Bronchial epithelial cell (primary cell): ENCODE data around the gene B3GALT6. TPM values are rescaled to one million over a fixed set of nuclear protein-coding genes. Genes with fewer than 3 reads are reported as not detected.

Source experiments
- DNase-seq: peaks from one replicate; pipeline ENCODE4 v3.0.0-alpha.2; 2010; ENCODE audit warnings: low read depth
- FAIRE-seq: peaks from 2 replicates; lab custom pipeline; 2011; peaks lifted over from hg19 to GRCh38; lab: Jason Lieb, UNC
- H3K27me3 ChIP-seq: 2 replicates; pipeline ENCODE4 v1.5.1; 2011; ENCODE audit warnings: low read length; ENCODE audit not compliant: control insufficient read depth, insufficient read depth
- H3K36me3 ChIP-seq: 2 replicates; pipeline ENCODE4 v1.5.1; 2011; ENCODE audit warnings: low read length; ENCODE audit not compliant: control insufficient read depth, insufficient read depth
- H3K4me3 ChIP-seq: 2 replicates; pipeline ENCODE4 v1.5.1; 2011; ENCODE audit warnings: mild to moderate bottlenecking, low read depth, low read length, control low read depth
- total RNA-seq: library from RNA; depleted of rRNA; stranded (reverse); fragments of >200 nt; gene quantifications from 2 replicates; pipeline ENCODE4 v1.2.1, GENCODE V29; 2014
- TF ChIP-seq, protein P1 (sequence below): IDR thresholded peaks from 2 replicates; pipeline ENCODE4 v1.5.1; 2011; ENCODE audit warnings: mild to moderate bottlenecking, moderate library complexity, low read length, control low read depth, inconsistent platforms; ENCODE audit not compliant: insufficient read depth, severe bottlenecking

The B3GALT6 gene
- total RNA-seq, 1 donor from 2014 or later: 24.5 TPM

DNA sequence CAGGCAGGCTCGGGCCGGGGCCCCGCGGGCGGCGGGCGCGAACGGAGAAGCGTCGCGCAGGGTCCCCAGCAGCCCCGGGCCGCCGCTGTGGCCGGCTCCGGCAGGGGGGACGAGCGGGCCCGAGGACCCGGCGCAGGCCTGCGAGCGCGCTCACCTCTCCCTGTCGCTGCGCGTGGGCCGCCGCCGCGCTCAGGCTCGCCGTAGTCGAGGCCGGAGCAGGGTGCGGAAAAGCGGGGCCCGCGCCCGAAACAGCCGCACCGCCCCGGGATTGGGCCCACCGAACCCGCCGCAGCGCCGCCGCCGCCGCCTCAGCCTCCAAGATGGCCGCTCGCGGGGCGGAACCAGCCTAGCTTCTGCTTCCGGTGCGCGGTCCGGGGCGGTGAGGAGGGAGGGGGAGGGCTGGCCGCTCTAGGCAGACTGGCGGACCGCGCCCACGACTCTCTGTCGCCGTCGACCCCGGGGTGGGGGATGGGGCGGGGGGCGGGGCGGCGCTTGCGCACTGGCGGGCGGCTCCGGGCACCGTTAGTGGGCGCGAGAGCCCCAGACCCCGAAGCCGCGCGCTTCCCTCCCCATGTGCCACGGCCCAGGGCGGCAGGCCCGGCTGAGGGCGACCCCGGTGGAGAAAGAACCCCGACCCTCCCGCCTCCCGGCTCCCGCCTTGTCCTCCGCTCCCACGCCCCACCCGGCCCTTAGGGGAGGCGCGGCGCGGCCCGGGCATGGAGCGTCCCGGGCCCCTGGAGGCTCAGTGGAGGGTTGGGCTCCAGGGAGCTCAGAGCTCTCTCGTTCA lies 41.7 kb downstream of the B3GALT6 start, which contains the start of gene UBE2J2:
Gene UBE2J2 (minus strand): TSS at position 343 of the 787 bp plus-strand sequence. CDS start 5,862 bp downstream, outside the sequence.
- peak within 1 kb of the TSS; percentile 85 for H3K4me3 ChIP-seq
- FAIRE-seq: no peak
- DNase-seq: peak; percentile 58

DNA sequence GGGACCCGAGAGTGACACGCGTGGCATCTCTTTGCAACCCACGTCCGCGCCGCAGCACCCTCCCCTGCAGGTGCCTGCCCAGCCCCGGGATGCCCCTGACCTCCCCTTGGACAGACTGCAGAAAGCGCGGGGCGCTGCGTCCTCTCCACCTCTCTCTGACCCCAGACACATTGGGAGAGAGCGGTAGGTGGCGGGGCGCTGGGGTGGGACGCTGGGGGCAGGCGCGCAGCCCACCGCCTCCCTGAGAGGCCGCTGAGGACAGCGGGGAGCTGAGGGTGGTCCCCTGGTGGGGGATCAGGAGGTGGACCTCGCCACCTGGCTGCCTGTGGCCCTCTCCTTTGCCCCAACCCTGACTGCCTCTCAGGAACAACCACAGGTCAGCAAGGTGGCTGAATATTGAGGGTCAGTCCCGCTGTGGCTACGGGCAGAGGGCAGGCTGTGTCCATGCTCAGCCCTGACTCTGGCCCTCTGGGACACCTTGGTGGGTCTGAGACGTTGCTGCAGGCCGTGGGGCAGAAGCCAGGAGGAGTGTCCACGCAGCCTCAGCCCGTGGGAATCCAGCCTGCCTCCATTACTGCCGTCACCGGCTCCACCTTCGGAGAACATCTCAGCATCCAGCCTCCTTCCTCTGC lies 42.4 kb downstream of the B3GALT6 start:
- FAIRE-seq (no peak), DNase-seq (no peak)
- TF ChIP-seq, protein P1, sequence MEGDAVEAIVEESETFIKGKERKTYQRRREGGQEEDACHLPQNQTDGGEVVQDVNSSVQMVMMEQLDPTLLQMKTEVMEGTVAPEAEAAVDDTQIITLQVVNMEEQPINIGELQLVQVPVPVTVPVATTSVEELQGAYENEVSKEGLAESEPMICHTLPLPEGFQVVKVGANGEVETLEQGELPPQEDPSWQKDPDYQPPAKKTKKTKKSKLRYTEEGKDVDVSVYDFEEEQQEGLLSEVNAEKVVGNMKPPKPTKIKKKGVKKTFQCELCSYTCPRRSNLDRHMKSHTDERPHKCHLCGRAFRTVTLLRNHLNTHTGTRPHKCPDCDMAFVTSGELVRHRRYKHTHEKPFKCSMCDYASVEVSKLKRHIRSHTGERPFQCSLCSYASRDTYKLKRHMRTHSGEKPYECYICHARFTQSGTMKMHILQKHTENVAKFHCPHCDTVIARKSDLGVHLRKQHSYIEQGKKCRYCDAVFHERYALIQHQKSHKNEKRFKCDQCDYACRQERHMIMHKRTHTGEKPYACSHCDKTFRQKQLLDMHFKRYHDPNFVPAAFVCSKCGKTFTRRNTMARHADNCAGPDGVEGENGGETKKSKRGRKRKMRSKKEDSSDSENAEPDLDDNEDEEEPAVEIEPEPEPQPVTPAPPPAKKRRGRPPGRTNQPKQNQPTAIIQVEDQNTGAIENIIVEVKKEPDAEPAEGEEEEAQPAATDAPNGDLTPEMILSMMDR: no peak
- Histone ChIP-seq H3K27me3 (no peaks in the 10 kb centered on the region), H3K4me3 (peak overlapping the region; percentile 85), H3K36me3 (peaks cover 2% of the 10 kb centered on the region)

More for the DNA sequence above, 41.7 kb downstream of the B3GALT6 start, which contains the start of gene UBE2J2:
- TF ChIP-seq, protein P1: no peak
- Histone ChIP-seq H3K27me3 (no peaks in the 10 kb centered on the region), H3K36me3 (peaks cover 2% of the 10 kb centered on the region)

DNA sequence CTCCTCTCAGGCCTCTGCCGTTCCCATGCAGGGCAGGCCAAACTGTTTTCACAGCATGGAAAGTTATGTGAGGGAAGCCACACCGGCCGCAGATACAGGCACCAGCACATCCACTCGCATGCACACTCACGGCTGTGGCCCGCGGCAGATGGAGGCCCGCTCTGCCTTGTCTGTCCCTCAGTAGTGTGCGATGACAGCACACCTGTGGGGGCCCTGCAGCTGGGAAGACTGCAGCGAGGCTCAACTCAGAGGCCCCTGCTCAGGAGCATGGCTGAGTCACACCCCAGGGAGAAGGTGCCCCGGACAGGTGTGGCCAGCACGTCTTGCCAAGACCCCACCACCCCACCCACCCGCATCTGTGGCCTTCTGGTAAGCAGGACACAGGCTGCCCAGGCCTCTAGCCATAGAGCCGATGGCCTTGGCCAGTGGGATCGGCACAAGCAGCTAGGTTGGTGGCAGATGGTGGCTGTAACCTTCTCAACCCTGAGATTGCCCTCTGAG lies 42.9 kb downstream of the B3GALT6 start:
- Histone ChIP-seq H3K27me3 (no peaks in the 10 kb centered on the region), H3K4me3 (no peak overlapping the region), H3K36me3 (peaks cover 2% of the 10 kb centered on the region)
- TF ChIP-seq, protein P1: no peak
- no peak for FAIRE-seq
- DNase-seq: no peak

DNA sequence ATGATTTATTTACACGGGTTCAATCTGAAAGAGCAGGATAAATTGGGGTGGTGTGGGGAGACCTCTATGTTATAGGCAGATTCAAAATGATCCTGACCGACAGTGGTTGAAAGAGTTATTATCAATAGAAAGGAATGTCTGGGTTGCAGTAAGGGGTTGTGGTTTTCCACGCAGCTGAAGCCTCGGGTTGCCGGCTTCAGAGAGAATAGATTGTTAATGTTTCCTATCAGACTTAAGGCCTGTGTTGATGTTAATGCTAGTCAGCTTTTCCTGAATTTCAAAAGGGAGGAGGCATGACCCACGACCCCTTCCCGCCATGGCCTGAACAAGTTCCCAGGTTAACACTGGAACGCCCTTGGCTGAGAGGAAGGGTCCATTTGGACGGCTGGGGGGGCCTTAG lies 43.8 kb downstream of the B3GALT6 start:
- TF ChIP-seq, protein P1: no peak
- no peak for FAIRE-seq
- DNase-seq: no peak
- no peak overlapping the region for H3K4me3 ChIP-seq
- H3K36me3 ChIP-seq: peaks cover 2% of the 10 kb centered on the region
- no peaks in the 10 kb centered on the region for H3K27me3 ChIP-seq

DNA sequence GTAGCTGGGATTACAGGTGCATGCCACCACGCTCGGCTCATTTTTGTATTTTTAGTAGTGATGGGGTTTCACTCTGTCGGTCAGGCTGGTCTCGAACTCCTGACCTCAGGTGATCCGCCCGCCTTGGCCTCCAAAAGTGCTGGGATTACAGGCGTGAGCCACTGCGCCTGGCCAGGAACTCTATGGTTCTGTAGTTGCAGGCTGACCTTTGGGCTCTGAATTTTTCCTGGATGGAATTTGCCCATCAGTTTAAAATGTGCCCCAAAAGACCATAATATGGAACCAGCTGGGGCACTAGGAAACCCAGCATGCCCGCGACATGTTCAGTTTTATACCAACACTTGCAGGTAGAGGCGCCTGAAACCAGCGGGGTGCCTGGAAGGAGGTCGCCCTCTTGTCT lies 46.6 kb downstream of the B3GALT6 start:
- H3K36me3 ChIP-seq: no peaks in the 10 kb centered on the region
- TF ChIP-seq, protein P1: no peak
- H3K27me3 ChIP-seq: no peaks in the 10 kb centered on the region
- no peak for DNase-seq
- FAIRE-seq: no peak
- no peak overlapping the region for H3K4me3 ChIP-seq
